Dermis blood vessel endothelial cell (primary cell): Measurements from ENCODE around the gene PARP1. TPM values are rescaled to one million over a fixed set of nuclear protein-coding genes. Genes with fewer than 3 reads are reported as not detected.
"Not testable (repeated sequence)": the region's sequence is repeated elsewhere in the genome, so short reads cannot be mapped to it uniquely, and the experiment has no call there.

Experiments used
- DNase-seq: peaks from one replicate; pipeline ENCODE4 v3.0.0; 2010
- total RNA-seq: library from RNA; depleted of rRNA; stranded (reverse); fragments of >200 nt; gene quantifications from 2 replicates; pipeline ENCODE4 v1.2.3, GENCODE V29; 2014

The PARP1 gene
- total RNA-seq, 1 donor from 2014 or later: 126 TPM

DNA sequence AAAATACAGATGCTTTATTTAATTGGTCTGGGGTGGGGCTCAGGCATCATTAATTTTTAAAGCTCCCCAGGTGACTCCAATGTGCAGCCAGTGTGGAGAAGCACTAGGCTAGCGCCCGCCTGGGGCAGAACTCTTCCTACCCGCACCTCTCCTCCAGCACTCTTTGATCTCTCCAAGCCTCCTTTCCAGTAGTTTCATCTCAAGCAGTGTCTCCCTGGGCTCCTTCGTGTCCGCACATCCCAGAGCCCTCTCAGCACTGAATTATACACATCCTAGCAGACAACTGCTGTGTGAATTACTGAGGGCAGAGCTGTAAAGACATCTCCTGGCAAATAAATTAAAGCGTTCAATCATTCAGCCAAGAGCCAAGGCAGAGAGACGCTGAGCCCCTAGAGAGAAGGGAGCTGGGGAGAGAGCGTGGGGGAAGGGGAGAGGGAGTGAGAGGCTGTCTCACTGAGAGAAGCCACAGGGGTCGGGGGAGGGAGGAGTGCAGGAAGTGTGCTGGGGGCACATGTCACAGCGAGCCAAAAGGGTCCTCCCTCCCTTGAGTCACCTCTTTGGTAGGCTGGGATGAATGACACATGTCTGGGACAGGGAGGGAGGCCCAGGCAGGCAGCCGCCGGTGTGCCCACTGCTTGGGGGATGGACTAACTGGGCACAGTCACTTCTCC is 21.0 kb upstream of the PARP1 start:
- DNase-seq: no peak

DNA sequence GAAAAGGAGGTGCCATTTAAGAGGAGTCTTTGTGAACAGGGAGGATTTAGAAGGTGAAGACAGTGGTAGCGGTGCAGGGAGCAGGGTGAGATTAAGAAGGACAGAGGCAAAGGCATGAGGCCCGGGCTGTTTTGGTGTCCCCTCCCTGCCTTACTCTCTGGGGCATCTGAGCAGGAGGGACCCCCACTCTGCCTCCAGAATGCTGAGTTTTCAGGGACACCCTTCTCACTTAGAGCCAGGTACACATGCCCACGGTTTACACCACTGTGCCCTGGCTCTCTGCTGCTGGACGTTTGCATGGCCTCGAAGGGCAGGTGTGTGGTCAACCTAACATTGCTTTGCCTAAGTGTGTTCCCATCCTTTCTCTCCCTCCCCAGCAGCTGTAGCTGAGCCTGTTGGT is 20.5 kb upstream of the PARP1 start:
- DNase-seq: no peak

DNA sequence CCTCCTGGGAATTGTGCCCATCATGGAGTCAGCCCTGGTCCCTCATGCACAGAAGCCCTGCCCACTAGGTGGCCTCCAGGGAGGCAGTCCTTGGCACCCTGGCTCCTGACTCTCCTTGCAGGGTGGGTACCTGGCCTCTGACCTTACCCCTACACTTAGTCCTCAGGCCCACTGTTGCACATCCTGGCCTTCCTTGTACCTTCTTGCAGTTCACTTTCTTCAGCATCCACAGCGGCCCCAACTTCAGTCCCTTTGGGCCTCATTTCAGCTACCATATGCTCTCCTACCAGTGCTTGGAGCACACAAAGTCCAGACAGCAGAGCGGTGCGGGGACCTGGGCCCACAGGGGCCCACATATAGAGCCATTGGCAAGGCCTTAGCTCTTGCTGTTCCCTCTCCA is 19.2 kb upstream of the PARP1 start:
- no peak for DNase-seq

DNA sequence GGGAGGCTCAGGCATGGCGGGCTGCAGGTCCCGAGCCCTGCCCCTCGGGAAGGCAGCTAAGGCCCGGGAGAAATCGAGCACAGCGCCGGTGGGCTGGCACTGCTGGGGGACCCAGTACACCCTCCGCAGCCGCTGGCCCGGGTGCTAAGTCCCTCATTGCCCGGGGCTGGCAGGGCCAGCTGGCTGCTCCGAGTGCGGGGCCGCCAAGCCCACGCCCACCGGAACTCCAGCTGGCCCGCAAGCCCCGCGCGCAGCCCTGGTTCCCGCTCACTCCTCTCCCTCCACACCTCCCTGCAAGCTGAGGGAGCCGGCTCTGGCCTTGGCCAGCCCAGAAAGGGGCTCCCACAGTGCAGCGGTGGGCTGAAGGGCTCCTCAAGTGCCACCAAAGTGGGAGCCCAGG is 18.5 kb upstream of the PARP1 start:
- DNase-seq: not testable (repeated sequence)

DNA sequence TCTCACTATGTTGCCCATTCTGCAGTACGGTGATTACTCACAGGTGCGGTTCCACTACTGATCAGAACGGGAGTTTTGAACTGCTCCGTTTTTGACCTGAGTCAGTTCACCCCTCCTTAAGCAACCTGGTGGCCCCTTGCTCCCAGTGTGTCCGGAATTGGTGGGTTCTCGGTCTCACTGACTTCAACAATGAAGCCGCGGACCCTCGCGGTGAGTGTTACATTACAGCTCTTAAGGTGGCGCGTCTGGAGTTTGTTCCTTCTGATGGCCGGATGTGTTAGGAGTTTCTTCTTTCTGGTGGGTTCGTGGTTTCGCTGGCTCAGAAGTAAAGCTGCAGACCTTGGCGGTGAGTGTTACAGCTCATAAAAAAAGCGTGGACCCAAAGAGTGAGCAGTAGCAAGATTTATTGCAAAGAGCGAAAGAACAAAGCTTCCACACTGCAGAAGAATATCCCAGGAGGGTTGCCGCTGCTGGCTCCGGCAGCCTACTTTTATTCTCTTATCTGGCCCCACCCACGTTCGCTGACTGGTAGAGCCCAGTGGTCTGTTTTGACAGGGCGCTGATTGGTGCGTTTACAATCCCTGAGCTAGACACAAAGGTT is 17.6 kb upstream of the PARP1 start:
- DNase-seq: no peak

DNA sequence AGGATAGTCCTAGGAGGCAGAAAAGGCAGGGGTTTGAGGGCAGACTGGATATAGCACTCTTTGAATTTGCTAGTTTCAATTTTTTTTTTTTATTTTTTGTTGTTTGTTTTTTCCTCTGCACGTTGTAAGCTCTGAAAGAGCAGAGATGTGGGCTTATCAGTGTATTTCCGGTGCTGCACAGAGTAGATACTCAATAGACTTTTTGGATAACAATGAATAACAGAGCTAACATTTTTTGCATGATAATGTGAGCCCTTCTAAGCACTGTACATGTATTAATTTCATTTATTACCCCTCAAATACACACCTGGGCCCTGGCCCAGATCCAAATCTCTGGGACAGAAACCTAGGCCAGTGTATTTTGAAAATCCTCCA is 17.1 kb upstream of the PARP1 start:
- DNase-seq: no peak

DNA sequence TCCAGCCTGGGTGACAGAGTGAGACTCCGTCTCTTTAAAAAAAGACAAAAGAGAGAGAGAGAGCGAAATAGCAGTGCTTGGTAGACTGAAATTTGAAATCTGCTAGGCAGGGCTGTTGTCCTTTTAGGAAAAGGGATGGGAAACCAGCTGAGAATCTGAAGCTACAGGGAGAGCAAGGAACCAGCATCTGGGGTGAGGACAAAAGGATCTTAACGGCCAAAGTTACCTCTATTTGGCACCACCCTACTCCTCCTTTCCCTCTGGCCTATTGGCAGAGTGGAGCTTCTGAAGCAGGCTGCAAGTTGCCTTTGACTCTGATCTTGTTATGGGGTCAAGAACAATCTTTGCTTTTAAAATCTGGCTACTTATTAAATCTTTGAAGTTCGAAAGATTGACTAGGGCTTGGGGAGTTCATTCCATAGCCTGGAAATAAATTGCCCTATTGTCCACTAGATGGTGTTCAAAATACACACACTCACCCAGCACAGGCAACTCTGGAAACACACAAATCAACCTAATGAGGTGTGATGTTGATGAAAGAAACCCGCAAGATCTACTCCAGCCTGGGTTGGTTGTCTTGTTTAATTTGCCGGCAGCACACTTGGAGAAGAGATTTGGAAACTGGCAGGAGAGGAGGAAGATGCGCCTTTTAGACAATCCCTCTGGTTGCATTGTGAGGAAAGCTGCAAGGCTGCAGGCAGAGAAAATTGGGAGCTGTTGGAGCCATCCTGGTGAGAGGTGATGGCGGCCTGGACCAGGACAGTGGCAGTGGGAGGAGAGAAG is 16.5 kb upstream of the PARP1 start:
- peak; percentile 59 for DNase-seq

DNA sequence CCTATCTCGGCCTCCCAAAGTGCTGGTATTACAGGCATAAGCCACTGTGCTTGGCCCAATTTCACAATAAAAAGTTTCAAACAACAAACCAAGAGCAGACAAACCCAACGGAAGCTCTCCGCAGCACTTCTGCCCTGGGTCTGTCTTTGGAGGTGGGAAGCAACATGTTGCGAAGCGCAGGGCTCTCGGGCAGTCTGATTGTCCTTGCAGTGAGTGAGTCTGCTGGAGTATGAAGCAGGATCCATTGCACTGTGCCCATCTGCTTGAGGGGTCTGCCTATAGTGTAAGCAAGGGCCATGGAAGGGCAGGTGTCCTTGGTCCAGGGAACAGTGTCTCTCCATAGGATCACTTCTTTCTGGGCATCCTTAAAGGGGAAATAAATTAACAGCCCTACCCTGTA is 14.6 kb upstream of the PARP1 start:
- no peak for DNase-seq

DNA sequence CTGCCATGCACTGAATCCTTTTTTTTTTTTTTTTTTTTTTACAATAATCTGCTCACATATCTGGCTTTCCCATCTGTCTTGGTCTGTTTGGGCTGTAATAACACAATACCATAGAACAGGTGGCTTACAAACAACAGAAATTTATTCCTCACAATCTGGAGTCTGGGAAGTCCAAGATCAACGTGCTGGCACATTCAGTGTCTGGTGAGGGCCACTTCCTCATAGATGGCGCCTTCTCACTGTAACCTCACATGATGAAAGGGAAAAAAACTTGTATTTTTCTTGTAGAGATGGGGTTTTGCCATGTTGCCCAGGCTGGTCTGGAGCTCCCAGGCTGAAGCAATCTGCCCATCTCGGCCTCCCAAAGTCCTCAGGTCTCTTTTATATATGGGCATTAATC is 13.0 kb upstream of the PARP1 start:
- DNase-seq: no peak

DNA sequence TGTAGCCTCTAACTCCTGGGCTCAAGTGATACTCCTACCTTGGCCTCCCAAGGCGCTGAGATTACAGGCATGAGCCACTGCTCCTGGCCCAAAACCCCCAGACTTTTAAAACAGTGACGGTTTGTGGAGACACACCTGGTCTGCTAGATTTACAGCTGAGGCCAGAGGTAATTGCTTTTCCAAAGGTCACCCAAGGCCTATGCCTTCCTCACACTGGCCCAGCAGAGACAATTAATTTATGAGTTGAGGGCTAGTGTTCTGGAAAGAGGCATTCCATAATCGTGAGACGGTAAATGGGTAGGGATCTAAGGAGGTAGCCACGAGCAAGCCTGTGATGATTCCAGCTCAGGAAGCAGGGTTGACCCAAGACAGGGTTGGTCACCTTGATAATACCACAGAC is 12.4 kb upstream of the PARP1 start:
- no peak for DNase-seq

DNA sequence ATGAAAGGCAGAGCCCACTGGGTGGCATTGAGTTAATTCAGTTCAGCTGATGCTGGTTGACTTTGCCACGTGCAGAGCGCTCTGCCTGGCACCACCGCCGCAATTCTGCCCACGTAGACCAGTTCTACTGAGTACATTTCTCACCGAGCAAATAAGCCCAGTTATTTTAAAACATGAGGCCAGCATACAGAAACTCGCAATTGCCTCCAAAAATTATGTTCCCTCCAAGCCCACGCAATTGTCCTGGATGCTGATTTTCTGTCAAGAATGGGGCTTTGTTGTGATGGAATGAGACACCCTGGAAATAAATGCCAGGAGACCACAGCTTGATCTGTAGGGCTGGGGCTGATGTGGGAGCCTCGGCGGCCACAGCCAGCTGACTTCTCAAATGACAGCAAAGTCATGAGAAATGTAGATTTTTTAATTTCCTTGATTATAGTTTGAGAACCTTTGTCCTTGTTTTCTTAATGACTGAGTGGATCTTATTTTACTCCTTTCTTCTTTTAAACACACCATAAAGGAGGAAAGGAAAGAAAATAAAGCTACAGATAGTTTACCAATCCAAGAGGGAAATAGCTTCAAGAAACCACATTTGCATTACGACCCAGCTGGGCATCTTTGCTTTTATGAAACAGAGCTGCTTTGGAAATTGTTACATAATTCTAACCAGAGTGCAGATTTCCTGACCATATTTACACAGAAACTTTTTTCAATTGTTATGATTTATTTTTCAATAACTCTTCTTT is 11.6 kb upstream of the PARP1 start:
- no peak for DNase-seq

DNA sequence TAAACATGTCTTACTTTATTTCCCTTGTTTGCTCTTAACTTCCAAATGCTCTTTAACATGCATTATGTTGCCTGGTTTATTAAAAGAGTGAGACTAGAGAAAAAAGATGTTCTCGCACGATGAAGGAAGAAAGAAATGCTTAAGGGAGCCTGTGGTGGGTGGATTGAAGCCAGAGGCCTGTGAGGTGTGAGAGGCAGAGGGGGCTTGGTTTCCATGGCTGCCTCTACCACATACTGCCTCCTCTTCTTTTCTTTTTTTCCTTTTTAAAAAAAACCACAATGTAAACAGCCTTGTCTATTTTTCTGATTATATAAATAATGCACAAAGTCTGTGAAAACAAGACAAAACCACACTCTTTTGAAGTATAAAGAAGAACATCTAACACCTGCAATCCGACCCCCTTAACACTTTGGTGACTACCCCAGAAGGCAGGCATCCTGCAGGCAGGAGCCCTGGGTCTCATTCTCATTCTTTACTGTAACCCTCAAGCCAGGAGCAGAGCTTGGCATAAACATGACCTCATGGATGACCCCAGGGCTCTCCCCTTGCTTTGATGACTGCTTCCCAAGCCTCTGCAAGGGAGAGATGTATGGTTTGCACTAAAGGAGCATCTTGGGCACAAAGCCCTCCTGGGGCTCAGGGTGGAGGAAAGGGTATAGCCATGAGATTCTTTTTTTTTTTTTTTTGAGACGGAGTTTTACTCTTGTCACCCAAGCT is 10.1 kb upstream of the PARP1 start:
- DNase-seq: no peak

DNA sequence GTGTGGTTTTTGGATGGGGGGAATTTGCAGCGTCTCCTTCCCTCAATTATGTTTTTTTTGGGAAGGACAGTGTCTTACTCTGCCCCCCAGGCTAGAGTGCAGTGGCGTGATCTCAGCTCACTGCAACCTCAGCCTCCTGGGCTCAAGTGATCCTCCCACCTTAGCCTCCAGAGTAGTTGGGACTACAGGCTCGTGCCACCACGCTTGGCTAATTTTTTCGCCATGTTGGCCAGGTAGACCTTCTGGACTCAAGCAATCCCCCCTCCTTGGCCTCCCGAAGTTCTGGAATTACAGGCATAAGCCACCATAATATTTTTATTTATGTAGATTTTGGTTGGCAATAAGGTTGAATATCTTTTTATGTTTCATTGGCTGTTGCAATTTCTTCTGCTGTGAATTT is 9.5 kb upstream of the PARP1 start:
- DNase-seq: no peak

DNA sequence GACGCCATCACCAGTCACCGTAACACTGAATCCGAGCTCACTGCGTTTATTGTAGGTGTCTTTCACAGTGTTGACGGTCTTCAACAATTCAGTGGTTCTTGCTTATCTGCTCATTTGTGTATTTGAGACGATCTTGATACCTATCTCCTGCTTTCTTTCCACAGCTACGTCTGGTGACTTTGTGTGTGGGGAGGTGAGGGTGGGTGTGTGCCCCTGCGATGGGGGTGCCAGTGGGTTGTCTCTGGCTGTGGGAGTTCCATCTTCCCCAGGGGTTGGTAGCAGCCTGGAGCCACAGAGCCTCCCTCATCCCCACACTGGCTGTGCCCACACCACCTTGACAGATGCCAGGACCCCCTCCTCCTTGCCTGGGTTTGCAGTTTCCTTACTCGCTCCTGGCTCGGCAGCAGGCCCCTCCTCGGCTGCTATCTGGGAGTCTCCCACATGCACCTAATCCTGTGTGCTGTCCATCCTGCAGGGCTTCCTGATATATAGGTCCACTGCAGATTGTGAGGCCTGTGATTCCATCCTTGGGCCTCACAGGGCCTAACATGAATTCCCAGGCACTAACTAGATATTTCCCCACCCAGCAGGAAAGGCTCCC is 6.3 kb upstream of the PARP1 start:
- no peak for DNase-seq

DNA sequence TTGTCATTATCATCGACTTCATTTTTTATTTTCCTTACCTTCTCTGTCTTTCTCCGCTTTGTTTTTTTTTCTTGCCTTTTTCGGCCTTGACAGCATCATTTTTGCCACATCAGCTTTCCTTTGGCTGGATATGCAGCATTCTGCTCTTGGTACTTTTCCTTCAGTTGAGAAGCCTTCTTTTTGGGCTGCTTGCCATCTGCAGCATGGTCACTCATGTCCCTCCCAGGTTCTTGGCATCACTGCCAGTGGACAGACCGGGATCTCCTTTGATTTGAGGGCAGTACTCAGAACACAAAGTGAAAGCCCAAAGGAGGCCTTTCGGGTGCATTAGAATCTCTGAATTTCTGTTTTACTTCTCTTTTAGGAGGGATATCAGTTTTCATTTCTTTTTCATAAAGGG is 3.7 kb upstream of the PARP1 start:
- no peak for DNase-seq

DNA sequence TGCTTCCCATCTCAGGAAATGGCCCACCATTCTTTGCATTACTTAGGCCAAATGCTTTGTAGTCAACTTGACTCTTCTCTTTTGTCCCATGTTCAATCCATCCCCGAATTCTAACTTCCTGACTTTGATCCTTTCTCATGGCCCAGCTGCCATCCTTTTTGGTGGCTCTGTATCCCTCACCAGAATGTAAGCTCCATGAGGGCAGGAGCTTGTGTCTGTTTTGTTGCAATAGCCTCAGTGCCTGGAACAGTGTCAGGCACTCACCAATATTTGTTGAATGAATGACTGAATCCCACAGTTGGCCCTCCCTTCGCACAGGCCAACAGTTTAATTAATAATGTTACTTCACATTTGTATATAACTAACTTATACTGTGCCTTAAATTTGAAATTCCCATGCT is 3.1 kb upstream of the PARP1 start:
- DNase-seq: no peak

DNA sequence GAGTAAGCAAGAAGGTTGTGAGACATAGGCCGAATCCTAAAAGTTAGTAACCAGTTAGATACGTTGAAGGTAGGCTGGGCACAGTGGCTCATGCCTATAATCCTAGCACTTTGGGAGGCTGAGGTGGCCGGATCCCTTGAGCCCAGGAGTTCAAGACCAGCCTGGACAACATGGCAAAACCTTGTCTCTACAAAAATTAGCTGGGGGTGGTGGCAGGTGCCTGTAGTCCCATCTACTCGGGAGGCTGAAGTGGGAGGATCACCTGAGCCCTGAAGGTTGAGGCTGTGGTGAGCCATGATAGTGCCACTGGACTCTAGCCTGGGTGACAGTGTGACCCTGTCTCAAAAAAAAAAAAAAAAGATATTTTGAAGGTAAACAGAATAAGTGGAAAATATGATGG is 1.5 kb upstream of the PARP1 start:
- DNase-seq: no peak

DNA sequence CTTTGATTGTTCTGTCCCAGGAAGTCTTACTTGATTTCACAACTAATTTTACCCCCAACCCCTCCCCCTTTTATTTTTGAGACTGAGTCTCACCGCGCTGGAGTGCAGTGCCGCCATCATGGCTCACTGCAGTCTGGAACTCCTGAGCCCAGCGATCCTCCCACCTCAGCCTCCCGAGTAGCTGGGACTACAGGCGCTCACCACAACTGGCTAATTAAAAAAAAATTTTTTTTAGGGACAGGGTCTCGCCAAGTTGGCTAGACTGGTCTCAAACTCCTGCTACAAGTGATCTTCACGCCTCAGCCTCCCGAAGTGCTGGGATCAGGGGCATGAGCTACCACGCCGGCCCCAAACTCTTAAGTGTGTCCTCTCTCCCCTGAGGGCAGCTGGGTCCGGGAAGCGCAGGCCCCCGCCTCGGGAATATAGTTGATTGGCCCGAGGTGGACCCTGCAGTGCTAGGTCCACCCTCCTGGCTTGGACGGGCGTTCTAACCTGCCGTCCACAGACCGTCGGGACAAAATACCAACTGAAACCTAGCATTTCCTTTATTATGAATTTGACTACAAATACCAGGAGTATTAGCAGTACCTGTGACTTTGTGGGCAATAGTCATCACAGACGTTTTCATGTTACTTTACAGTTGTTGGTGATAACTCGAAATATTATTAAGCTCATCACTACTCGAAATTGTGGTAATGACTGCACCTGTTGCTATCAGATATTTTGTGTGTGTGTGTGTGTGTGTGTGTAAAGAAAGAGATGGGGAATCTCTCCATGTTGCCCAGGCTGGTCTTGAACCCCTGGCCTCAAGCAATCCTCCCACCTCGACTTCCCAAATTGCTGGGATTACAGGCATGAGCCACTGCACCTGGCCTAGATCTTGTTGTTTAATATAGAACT is 642 bp upstream of the PARP1 start:
- no peak for DNase-seq

DNA sequence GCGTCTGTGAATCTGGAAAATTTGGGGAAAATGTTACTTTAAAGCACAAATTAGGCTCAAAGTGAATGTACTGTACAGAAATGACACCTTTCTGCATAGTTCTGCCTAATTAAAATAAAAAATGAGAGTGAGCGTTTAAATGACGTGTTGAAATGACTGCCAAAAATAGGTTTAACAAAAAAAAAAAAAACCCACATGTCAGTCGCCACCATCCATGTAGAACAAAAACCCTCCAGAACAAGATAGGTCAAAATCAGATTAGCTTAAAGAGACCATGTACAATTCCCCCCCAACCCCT is 745 bp downstream of the PARP1 start:
- DNase-seq: no peak

DNA sequence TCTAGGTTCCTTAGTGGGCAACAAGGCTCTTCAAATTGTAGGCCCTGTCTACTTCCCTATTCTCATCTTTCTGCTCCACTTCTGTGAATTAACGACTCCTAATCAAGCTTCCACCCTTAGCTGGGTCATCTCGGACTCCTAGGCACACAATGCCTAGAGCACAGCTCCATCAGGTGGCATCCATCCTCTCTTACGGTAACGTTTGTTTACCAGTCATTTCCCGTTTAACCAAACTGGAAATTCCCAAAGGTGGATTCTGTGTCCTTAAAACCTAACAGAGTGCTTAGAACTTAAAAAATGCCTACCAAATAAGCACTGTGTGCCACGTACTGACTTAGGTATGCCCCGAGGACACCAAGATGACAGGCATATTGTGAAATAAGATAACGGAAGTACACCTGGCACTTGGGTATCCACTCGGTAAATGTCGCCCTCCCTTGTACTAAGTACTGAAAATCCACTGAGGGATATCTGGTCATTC is 1.5 kb downstream of the PARP1 start:
- peak; percentile 17 for DNase-seq

DNA sequence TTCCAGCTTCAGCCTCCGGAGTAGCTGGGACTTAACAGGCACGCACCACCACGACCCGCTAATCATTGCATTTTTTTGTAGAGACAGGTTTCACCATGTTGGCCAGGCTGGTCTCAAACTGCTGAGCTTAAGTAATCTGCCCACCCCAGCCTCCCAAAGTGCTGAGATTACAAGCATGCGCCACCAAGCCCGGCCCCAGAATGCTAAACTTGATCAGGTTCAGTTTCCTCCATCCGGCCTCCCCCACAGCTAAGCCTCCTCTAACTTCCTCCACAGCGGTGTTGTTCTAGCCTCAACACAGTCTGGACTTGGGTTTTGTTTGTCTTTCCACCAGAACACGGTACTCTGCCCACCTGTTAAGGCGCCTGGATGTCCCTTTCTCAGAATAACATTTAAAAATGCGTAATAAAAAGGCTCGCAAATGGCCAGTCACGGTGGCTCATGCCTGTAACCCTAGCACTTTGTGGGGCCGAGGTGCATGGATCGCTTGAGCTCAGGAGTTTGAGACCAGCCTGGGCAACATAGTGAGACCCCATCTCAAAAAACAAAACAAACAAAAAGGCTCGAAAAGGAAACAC is 2.4 kb downstream of the PARP1 start:
- DNase-seq: peak; percentile 17
